ENCODE measurements around the gene HSDL1. TPM values are rescaled to one million over a fixed set of nuclear protein-coding genes. Genes with fewer than 3 reads are reported as not detected.

Gene HSDL1
- total and polyA plus RNA-seq, 2 of the 8 experiments (the other 6 are each of a cell fraction or from before 2014, with no cell fraction given) = 25.0 to 55.7 TPM

GRCh38 chr16:84155226-84155625, 10.2 kb upstream of the HSDL1 start:
- ChIA-PET POLR2A (ENCODE audit: partially characterized antibody) (no interaction called here), CTCF (ENCODE audit: partially characterized antibody) (interaction anchor here (1.4 to 5.0 kb wide), 3 partner anchors 11 to 172 kb away, joined by 3 to 32 read pairs (median 5); partner anchors contain the start of genes DNAAF1 and HSDL1)
- no peaks in the 10 kb centered on the region for H3K79me1 ChIP-seq (ENCODE audit: low read depth, low read length)
- H3K56ac ChIP-seq (replicated peaks; ENCODE audit: insufficient read length, low read depth, low read length) = no peak overlapping the region
- DNase-seq (ENCODE audit: low read depth in 1 of 2, low spot score in 2 of 2) (no peak), FAIRE-seq (no peak)
- no peak overlapping the region for H3K23ac ChIP-seq (ENCODE audit: insufficient read length)
- no peak overlapping the region for H4K5ac ChIP-seq (ENCODE audit: insufficient read length, low read depth, low read length)
- H2AFZ ChIP-seq (ENCODE audit: low read length) = no peak overlapping the region
- no peaks in the 10 kb centered on the region for H3K79me2 ChIP-seq (ENCODE audit: control insufficient read depth in 1 of 2, insufficient read depth in 2 of 2, low read length in 2 of 2)
- H4K20me1 ChIP-seq (replicated peaks in 1 of 2; ENCODE audit: control insufficient read depth in 1 of 2, insufficient read depth in 2 of 2, low read length in 2 of 2) = no peaks in the 10 kb centered on the region
- no peaks in the 10 kb centered on the region for H3K9me3 ChIP-seq (ENCODE audit: insufficient read depth in 2 of 2, low read depth in 1 of 2, low read length in 1 of 2)
- no peaks in the 10 kb centered on the region for H3K23me2 ChIP-seq (ENCODE audit: low read depth, low read length)
- no peak overlapping the region for H3K14ac ChIP-seq (ENCODE audit: insufficient read length)
- 97% methylated on average over 4 of the region's 4 CpGs; no CpG with 5 or more reads in 1 of the 2 experiments for WGBS, 2 experiments (ENCODE audit: extremely low coverage in 1 of 2, insufficient coverage in 1 of 2, insufficient read length in 1 of 2, insufficient replicate concordance in 2 of 2, low coverage in 1 of 2, low lambda C conversion rate in 2 of 2, missing lambda C conversion rate in 1 of 2)
- H3K4me2 ChIP-seq (ENCODE audit: insufficient read depth in 1 of 2, low read depth in 2 of 2, low read length in 2 of 2) = no peak overlapping the region
- no peaks in the 10 kb centered on the region for H3K36me3 ChIP-seq (ENCODE audit: control insufficient read depth in 2 of 4, insufficient read depth in 4 of 4, low read length in 3 of 4)
- no peak overlapping the region for H3K4me3 ChIP-seq (ENCODE audit: extremely low read depth in 1 of 4, insufficient read depth in 2 of 4, low read depth in 3 of 4, low read length in 4 of 4)
- H4K91ac ChIP-seq (replicated peaks; ENCODE audit: insufficient read length, low read length) = no peak overlapping the region
- H2BK5ac ChIP-seq (ENCODE audit: low read depth, low read length) = no peak overlapping the region
- H2BK20ac ChIP-seq (ENCODE audit: low read length) = no peak overlapping the region
- H3K4me1 ChIP-seq (replicated peaks in 1 of 4; ENCODE audit: control insufficient read depth in 3 of 4, insufficient read depth in 4 of 4, low read length in 3 of 4) = no peaks in the 10 kb centered on the region
- no peak overlapping the region for H3K4ac ChIP-seq (replicated peaks; ENCODE audit: insufficient read length, low read depth, low read length)
- H3K18ac ChIP-seq (ENCODE audit: extremely low read depth, low read length) = no peak overlapping the region
- H2BK15ac ChIP-seq (ENCODE audit: low read length) = no peak overlapping the region
- H3K9ac ChIP-seq (replicated peaks in 1 of 4; ENCODE audit: extremely low read depth in 1 of 4, low read depth in 3 of 4, low read length in 3 of 4) = no peak overlapping the region
- H3K27ac ChIP-seq (ENCODE audit: low read depth, low read length) = no peak overlapping the region
- no peaks in the 10 kb centered on the region for H3K27me3 ChIP-seq (replicated peaks in 1 of 4; ENCODE audit: control insufficient read depth in 3 of 4, extremely low read depth in 1 of 4, insufficient read depth in 3 of 4, low read length in 3 of 4)
- no peak overlapping the region for H2AK5ac ChIP-seq (ENCODE audit: low read depth, low read length)
- H2BK12ac ChIP-seq (ENCODE audit: low read depth, low read length) = no peak overlapping the region
- H2BK120ac ChIP-seq (replicated peaks; ENCODE audit: low read depth, low read length) = no peak overlapping the region
- no peak overlapping the region for H4K8ac ChIP-seq (ENCODE audit: extremely low read depth, insufficient read depth, low read length)
- TF ChIP-seq CEBPB (IDR thresholded peaks at IDR 0.05; ENCODE audit: low read depth, low read length) (no peak), RNF2 (IDR thresholded peaks at IDR 0.05; ENCODE audit: borderline replicate concordance, low read depth, low read length, missing control alignments, poor library complexity, severe bottlenecking) (no peak), CTBP2 (IDR thresholded peaks at IDR 0.05; ENCODE audit: borderline replicate concordance, insufficient read depth, insufficient read length, low read length) (no peak), KDM1A (IDR thresholded peaks at IDR 0.05; ENCODE audit: borderline replicate concordance, low read length) (no peak), CBX8 (IDR thresholded peaks at IDR 0.05; ENCODE audit: borderline replicate concordance, low read depth, low read length) (no peak), POLR2A (IDR thresholded peaks at IDR 0.05; ENCODE audit: control extremely low read depth in 1 of 2, low read depth in 2 of 2, low read length in 2 of 2) (no peak), SRF (IDR thresholded peaks at IDR 0.05; ENCODE audit: low read depth, low read length) (no peak), PHF8 (conservative IDR thresholded peaks at IDR 0.05; ENCODE audit: low read depth, low read length) (no peak), TAF7 (optimal IDR thresholded peaks at IDR 0.05; ENCODE audit: borderline replicate concordance, low read depth, low read length) (no peak), TBP (IDR thresholded peaks at IDR 0.05; ENCODE audit: low read depth, low read length) (no peak), BACH1 (IDR thresholded peaks at IDR 0.05; ENCODE audit: low read length) (no peak), JUN (IDR thresholded peaks at IDR 0.05; ENCODE audit: low read depth, low read length) (no peak), CHD1 (IDR thresholded peaks at IDR 0.05; ENCODE audit: low read depth, low read length) (no peak), CHD2 (IDR thresholded peaks at IDR 0.05; ENCODE audit: low read length) (no peak), POLR2AphosphoS5 (IDR thresholded peaks at IDR 0.05; ENCODE audit: low read depth, low read length) (no peak), HDAC6 (IDR thresholded peaks at IDR 0.05; ENCODE audit: low read depth, low read length) (no peak)
